Heart left ventricle (tissue), 16 donors: ENCODE measurements around the gene TAGAP. TPM values are rescaled to one million over a fixed set of nuclear protein-coding genes. Genes with fewer than 3 reads are reported as not detected.

Experiments used
- ATAC-seq, 4 donors: fragments of 200-7000 bp; cut with Tn5 transposase; one replicate each; pipeline ENCODE4 v1.9.1; 2020 to 2022; ENCODE audit warnings: moderate library complexity in 4 of 4, mild to moderate bottlenecking in 3 of 4, moderate number of reproducible peaks in 1 of 4
- DNase-seq, 5 donors: peaks; one replicate each; pipeline ENCODE4 v3.0.0-alpha.2; 2020
- H3K27ac ChIP-seq, 12 donors: fragments of 200-600 bp; sonication (generic) in 4 of 12; one replicate each; pipeline versions ENCODE4 v1.5.0 to v1.8.0; 2016 to 2022; ENCODE audit warnings: mild to moderate bottlenecking in 2 of 12
- H3K27me3 ChIP-seq, 9 donors: fragments of 200-600 bp; sonication (generic) in 2 of 9; one replicate each; pipeline versions ENCODE4 v1.5.1 to v1.8.0; 2016 to 2022; ENCODE audit warnings: mild to moderate bottlenecking in 3 of 9
- H3K36me3 ChIP-seq, 9 donors: fragments of 200-600 bp; sonication (generic) in 2 of 9; one replicate each; pipeline versions ENCODE4 v1.5.0 to v1.8.0; 2018 to 2022; ENCODE audit warnings: mild to moderate bottlenecking in 2 of 9
- H3K4me1 ChIP-seq, 12 donors: fragments of 200-600 bp; sonication (generic) in 4 of 12; one replicate each; pipeline versions ENCODE4 v1.5.0 to v1.8.0; 2016 to 2022; ENCODE audit warnings: mild to moderate bottlenecking in 3 of 12
- H3K4me3 ChIP-seq, 12 donors: fragments of 200-600 bp; sonication (generic) in 4 of 12; one replicate each; pipeline versions ENCODE4 v1.5.0 to v1.8.0; 2017 to 2022; ENCODE audit warnings: mild to moderate bottlenecking in 9 of 12, moderate library complexity in 4 of 12
- H3K9me3 ChIP-seq, 12 donors: fragments of 200-600 bp; sonication (generic) in 4 of 12; one replicate each; pipeline versions ENCODE4 v1.5.0 to v1.8.0; 2016 to 2022; ENCODE audit warnings: mild to moderate bottlenecking in 1 of 12
- POLR2A ChIP-seq, 2 donors: fragments of 450-650 bp; IDR thresholded peaks; one replicate each; pipeline ENCODE4 v1.6.1; 2017; ENCODE audit warnings: antibody characterized with exemption in 2 of 2, mild to moderate bottlenecking in 2 of 2, moderate library complexity in 2 of 2
- WGBS, 4 donors: extraction: QIAGEN DNeasy Blood & Tissue Kit in 2 of 4; methylation state at CpG; one replicate each; pipeline versions ENCODE4 v1.1.5 to v1.1.7; 2013 to 2018; 5-methylcytosine and 5-hydroxymethylcytosine counted together
- intact Hi-C, 10 donors: fragments of 100-400 bp; cut with DNase I; formaldehyde crosslinking; loops; one replicate each; pipeline versions ENCODE4 v1.11.1 to v1.14.2; 2022
- polyA plus RNA-seq, 2 donors: library from polyadenylated mRNA; stranded (reverse); fragments of 200-250 nt; gene quantifications; one replicate each; pipeline ENCODE4 v1.2.3, GENCODE V29; 2013
- total RNA-seq, 9 donors: library from RNA; depleted of rRNA in 2 of 9; stranded (reverse); fragments of >200 nt in 2 of 9; fragmentation: NEBNext Ultra II Directional in 3 of 9; extraction: Animal tissue kit (Norgen Biotek cat#: 25700) in 3 of 9; gene quantifications; one replicate each; pipeline versions ENCODE4 v1.1.0 to v1.2.4, GENCODE V29; 2016 to 2023
- TF ChIP-seq, protein P1 (sequence below), 12 donors: fragments of 200-600 bp; sonication (generic) in 4 of 12; IDR thresholded peaks; one replicate each; pipeline versions ENCODE4 v1.5.0 to v1.8.0; 2018 to 2022; ENCODE audit warnings: antibody characterized with exemption in 12 of 12, mild to moderate bottlenecking in 5 of 12
- donor health status: ischemic (EF 13 %, LVEDD 7.1; RV severe dilation, severe dysfunction).
- donor health status: healthy with polysubstance abuse.
- donor health status: DM: no; HTN: yes; CAD: no.
- donor health status: DM: no; HTN: no; CAD: no.
- donor health status: ischemic (EF 25% LVEDD 6.9; RV normal size, moderate dysfunction).
- donor health status: ischemic (EF 25% LVEDD 5.7; RV mildly dilated, moderate dysfunction).
- donor health status: healthy.
- donor health status: DM: yes; HTN: yes; CAD: no.
- donor health status: ischemic (EF 35%, LVEDD 5.7; RV mildly dilated, moderate dysfunction).
- donor health status: nonischemic (EF 11% LVEDD 7.7; RV severe dilation, severe dysfunction).
- donor health status: DM: yes; HTN: yes; CAD: no.
- donor health status: PGD.
- donor health status: ischemic (EF 29% LVEDD 5.4; RV normal size, mild dysfunction).
- donor health status: nonischemic (EF 23%, LVEDD 6.1; RV moderate dilation, normal function).

Gene TAGAP
- total and polyA plus RNA-seq, 11 donors, result 0.23 to 9.3 (median 1.3) TPM

DNA sequence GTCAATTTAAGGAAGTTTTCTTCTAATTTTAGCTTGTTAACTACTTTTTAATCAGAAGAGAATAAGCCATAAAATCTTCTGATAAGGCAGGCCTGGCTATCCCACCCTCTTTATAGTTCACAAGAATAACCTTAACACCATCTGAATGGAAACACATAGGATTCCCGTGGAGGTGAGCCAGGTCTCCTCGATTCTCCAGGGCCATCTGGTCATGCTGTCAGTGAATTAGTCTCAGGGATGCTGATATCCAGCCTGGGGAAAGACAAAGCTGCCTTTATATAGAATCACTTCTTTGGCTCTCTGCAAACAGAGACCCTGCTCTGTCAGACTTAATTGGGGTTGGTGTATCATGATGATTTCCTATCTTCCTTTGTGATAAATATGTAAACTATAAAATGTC, 30.1 kb upstream of the TAGAP start:
- 26 to 59% (median 40%) methylated on average over 2 of the region's 2 CpGs for WGBS, 4 donors

DNA sequence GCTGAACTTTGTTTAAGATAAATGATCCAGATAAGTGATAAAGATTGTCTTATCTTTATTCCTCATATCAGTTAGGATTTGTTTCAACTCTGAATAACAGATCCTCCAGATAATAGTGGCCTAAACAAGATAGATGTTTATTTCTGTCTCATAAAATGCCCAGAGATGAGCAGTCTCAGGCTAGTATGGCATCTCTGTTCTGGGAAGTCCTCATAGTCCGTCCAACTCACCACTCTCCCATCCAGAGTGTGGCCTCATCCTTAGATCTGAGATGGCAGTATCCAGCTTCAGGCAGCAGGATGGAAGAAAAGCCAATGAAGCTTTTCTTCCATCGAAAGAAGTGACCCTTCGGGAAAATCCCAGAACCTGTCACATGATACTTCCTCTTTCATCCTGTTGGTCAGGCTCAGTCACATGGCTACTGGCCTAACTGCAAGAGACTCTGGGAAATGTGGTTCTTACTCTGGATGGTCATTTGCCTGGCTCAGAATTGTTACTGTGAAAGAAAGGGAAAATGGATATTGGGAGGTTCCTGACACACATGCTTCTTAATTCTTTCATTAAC, 29.4 kb upstream of the TAGAP start:
- intact Hi-C loops, result no loop called here
- TF ChIP-seq POLR2A (IDR thresholded peaks at IDR 0.05), result no peak
- TF ChIP-seq, protein P1, sequence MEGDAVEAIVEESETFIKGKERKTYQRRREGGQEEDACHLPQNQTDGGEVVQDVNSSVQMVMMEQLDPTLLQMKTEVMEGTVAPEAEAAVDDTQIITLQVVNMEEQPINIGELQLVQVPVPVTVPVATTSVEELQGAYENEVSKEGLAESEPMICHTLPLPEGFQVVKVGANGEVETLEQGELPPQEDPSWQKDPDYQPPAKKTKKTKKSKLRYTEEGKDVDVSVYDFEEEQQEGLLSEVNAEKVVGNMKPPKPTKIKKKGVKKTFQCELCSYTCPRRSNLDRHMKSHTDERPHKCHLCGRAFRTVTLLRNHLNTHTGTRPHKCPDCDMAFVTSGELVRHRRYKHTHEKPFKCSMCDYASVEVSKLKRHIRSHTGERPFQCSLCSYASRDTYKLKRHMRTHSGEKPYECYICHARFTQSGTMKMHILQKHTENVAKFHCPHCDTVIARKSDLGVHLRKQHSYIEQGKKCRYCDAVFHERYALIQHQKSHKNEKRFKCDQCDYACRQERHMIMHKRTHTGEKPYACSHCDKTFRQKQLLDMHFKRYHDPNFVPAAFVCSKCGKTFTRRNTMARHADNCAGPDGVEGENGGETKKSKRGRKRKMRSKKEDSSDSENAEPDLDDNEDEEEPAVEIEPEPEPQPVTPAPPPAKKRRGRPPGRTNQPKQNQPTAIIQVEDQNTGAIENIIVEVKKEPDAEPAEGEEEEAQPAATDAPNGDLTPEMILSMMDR (IDR thresholded peaks at IDR 0.05), result no peak
- Histone ChIP-seq H3K9me3 (no peaks in the 10 kb centered on the region), H3K4me3 (peak overlapping the region in 7 of 12 donors; percentile 20 to 43 (median 34)), H3K36me3 (no peaks in the 10 kb centered on the region), H3K4me1 (peaks cover 0 to 18% (median 0%) of the 10 kb centered on the region in 12 donors), H3K27ac (no peak overlapping the region), H3K27me3 (peaks cover 0 to 63% (median 3%) of the 10 kb centered on the region in 9 donors)
- no peak for DNase-seq
- ATAC-seq, result peak in 3 of 4 donors; percentile 49 to 79 (median 71)
- WGBS, 4 donors, result 17 to 41% (median 33%) methylated on average over 3 of the region's 3 CpGs

More for the DNA sequence above, 30.1 kb upstream of the TAGAP start:
- Histone ChIP-seq H3K36me3 (no peaks in the 10 kb centered on the region), H3K27ac (no peak overlapping the region), H3K9me3 (no peaks in the 10 kb centered on the region), H3K4me3 (no peak overlapping the region), H3K4me1 (peaks cover 0 to 19% (median 0%) of the 10 kb centered on the region in 12 donors), H3K27me3 (peaks cover 0 to 59% (median 3%) of the 10 kb centered on the region in 9 donors)
- TF ChIP-seq POLR2A (IDR thresholded peaks at IDR 0.05), result no peak
- TF ChIP-seq, protein P1 (IDR thresholded peaks at IDR 0.05), result no peak
- intact Hi-C loops, result no loop called here
- DNase-seq, result no peak
- ATAC-seq, result no peak

DNA sequence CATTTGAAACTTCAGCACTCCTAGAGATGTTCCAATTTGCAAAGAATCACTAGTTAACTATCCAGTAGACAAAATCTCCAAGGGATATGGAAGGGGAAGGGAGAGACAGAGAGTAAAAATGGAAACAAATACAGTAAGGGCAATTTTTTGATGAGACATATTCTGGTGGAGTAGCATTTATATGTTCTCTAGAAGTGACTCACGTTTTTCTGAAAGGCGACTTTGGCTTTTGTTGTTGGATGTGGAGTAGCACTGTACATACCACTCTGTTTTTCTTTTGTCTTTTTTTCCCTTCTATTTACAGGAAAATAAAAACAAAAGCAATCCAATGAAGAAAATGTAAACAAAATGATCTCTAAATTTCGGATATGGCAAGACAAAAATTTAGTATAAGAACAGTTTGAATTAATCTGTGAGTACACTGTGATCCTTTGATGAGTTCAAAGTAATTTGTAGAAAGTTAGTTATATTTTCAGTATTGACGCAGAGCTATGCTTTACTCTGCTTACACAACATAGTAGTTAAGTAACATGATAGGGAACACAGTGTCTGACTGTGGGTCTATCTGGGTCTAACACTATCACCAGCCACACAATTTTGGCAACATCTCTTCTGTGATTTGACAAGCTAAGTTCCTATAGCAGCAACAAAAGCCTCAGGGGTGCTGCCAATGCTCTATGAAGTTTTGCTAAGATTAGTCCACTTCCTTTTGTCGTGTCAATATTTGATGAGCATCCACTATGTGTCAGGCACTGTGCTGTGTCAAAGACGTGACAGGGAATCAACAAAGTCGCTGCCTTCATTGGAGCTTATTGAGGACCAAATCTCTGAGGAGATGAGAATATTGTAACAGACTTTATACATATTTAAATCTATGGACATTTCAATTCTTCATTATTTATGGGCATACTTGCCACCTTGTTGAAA, 27.3 kb upstream of the TAGAP start:
- peaks cover 0 to 18% (median 0%) of the 10 kb centered on the region in 12 donors for H3K4me1 ChIP-seq
- TF ChIP-seq, protein P1 (IDR thresholded peaks at IDR 0.05), result no peak
- TF ChIP-seq POLR2A (IDR thresholded peaks at IDR 0.05), result no peak
- H3K27ac ChIP-seq, result no peak overlapping the region
- intact Hi-C loops, result no loop called here
- 76 to 84% (median 80%) methylated on average over 7 of the region's 7 CpGs for WGBS, 4 donors
- H3K27me3 ChIP-seq, result peaks cover 0 to 52% (median 5%) of the 10 kb centered on the region in 9 donors
- no peak for ATAC-seq
- H3K4me3 ChIP-seq, result no peak overlapping the region
- no peak for DNase-seq
- no peaks in the 10 kb centered on the region for H3K9me3 ChIP-seq
- H3K36me3 ChIP-seq, result no peaks in the 10 kb centered on the region
